Activated CD4-positive, alpha-beta T cell treated with anti-CD3 and anti-CD28 coated beads, Interleukin-2, Interleukin-6, amounts not matched to agents 100 ng/mL and 50 ng/mL, durations not matched to agents 16 hours and 8 hours (primary cell): ENCODE measurements around the gene BARX2.

Source experiments
- DNase-seq: peaks from one replicate; pipeline ENCODE4 v3.0.0-alpha.2; 2020

BARX2 gene

DNA sequence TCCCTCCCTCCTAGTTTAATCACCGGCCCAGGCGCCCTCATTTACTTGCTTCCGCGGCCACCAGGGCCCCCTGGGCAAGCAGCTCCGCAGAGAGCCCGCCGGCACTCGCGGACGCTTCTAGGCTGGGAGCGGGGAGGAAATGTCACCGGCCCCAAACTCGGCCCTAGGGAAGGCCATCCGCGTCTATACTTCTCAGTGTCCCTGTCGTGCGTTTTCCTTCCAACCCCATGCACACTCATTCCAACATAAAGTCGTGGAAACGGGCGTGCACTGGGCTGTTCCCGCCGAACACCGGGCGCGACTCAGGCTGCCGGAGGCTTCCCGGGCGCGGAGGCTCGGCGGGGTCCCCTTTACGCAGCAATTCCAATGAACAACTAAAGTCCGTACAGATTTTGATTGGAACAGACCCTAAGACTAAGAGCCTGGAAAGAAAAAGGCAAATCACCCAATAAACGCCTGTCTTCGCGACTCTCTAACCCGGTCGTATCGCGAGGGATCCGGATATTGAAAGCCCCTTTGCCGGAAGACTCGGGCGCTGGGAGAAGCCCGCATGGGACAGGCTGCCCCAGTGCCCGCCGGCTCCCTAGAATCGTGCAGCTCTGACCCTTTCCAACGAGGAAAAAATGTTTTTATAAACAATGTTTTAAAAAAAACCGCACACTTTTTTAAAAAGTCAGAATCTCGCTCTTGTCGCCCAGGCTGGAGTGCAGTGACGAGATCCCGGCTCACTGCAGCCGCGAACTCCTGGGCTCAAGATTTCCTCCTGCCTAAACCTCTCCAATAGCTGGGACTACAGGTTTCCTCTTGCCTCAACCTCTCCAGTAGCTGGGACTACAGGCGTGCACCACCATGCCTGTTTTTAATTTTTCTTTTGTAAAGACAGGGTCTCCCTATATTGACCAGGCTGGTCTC lies 1.3 kb upstream of the BARX2 start:
- no peak for DNase-seq

DNA sequence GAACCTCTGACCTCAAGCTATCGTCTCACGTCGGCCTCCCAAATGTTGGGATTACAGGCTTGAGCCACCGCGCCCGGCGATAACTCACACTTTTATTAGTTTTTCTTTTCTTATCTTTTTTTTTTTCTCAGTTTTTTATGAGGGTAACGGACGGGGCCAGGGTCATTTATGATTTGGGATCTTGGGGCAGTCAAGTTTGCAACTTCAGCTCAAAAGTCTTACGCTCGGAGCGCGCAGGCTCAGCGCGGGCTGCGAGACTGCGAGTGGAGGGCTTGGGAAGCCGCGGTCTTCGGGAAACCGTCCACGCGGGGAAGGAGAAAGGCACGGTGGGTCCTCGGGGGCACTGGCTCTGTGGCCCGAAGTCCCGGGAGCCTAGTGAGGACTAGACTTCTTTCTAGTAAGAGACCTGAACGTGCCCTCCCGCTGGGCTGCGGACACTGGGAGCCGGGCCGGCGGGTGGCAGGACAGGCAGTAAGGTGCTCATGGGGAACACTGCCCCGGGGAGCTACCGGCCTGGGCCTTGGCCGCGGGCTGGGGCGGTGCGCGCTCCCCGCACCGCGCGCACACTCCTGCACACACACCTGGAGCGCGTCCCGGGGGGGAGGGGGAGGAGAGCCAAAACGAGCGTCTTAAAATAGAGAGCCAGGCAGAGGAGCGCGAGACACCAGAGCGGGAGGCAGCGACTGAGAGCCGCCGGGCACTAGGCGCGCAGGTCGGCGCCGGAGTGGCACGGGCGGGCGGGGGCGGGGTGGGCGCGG lies 476 bp upstream of the BARX2 start:
- peak; percentile 27 for DNase-seq

DNA sequence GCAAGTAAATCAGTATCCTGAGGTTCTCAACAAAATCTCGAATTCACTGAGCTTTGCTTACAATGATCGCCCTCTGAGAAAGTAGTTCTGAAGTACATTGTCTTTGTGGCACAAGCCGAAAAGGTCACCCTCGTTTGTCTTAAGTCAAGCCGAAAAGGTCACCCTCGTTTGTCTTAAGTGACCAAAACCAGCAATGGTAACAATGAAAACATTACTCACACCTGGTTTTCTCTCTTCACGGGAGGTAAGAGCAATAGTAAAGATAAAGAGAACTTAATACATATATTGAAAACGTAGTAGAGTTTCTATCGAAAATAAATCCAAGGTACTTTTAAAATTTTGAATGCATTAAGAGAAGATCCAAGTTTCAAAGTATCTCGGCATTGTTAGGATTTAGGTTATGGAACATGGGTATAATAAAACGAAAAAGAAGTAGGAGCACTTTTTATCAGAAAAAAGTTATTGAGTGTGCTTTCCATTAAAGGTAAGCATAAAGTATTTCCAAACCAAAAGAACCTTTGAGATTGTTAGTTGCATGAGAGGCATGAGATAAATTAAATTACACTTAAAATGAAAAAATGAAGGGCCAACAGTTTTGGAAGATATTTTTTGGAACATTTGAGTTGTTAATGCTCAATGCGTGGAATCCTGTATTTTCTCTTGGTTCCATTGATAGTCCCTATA lies 1.2 kb downstream of the BARX2 start:
- no peak for DNase-seq

DNA sequence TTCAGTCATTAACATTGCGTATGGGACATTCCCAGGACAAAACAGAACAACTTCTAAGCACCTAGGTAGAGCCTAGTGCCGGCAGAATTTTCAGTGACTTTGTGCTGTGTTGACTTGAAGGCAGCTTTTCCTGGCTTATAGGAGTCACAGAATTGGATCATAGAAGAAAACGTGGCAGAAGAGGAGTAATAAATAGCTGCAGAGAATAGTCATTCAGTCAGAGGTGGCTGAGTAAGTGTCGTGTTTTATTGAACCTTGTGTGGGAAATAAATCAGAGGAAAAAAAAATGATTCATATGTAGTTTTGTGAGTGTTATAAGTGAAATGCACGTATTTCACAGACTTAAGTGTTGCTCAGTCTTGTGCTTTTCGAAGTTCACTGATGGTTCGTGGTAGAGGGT lies 2.1 kb downstream of the BARX2 start:
- no peak for DNase-seq

DNA sequence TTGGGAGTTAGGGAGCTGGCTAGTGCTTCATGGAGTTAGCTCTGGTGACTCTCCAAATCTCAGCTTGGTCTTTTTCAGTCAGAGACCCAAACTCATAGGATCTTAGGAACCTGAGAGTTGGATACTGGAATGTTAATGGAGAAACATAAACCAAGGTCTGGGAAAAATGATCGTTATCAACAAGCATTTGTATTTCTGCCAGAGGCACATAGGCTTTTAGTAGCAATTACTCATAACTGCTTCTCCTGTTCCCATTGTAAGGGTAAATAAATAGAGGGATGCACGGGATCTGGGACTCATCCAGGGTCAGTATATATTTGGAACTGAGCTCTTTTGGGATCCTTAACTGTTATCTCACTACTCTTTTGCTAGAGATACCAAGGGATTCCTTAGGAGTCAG lies 4.8 kb downstream of the BARX2 start:
- DNase-seq, result no peak

DNA sequence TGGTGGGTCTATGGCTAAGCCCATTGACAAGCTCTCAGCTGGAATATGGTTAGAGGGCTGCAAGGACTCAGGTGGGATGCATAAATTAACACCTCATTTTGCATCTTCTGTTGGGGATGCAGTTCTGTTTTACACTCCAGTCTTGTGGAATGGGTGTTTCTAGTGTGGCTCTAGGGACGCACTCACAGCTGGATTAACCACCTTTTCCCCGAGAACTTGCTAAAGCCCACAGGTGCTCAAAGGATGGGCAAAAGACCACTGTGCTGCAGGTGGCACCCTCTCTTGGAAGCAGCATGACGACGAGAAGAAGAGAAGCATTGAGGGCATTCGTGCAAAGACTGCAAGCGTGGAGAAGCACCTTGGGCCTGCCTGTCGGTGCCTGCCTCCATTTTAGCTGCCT lies 6.9 kb downstream of the BARX2 start:
- no peak for DNase-seq

DNA sequence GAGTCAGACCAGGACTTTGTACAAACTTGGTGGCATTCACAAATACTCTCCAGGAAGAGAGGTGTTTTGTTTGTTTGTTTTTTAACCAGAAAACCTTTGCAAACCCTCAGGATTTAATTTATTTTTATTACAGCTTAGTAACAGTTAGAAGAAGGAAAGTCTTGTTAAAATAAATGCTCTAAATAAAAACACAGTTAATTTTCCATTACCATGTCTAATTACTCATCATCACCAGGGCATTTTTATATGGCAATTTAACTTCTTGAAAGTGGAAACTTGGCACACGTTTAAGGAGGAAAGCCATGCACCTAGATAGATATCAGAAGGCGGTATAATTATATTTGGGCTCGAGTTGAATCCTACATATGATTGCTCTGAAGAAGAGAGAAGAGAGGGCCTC lies 7.4 kb downstream of the BARX2 start:
- no peak for DNase-seq

DNA sequence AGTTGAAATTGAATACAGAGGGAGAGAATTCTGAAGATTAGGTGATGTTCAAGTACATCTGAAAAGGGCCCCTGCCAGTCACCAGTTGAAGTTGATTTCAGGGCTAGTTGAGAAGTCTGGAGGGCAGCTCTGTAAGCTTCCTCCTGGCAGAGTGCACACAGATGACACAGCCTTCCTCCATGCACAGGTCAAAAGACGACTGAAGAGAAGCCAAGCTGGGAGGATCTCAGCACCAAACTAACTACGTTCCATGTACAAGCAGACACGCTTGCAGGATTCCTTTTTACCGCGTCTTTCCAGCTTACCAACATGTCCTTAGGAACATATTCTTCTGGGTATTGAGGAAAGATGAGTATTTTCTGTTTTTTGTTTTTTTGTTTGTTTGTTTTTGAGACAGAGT lies 7.9 kb downstream of the BARX2 start:
- DNase-seq, result no peak

DNA sequence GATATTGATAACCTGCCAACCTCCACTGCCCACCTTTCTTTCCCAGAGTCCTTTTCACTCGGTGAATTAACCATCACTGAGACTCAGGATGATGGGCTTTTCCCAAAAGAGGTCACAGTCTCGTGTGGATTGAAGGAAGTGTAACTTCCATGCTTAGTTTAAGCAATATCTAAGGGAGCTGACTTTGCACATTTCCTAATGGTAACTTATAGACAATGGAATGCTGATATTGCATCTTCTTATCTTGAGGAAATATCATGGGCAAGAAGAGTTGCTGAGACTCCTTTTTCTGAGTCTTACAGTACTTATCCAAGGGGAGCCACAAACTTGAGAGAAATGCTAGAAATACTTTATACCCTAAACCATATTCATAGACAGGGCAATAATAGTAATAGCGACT lies 8.8 kb downstream of the BARX2 start:
- no peak for DNase-seq

DNA sequence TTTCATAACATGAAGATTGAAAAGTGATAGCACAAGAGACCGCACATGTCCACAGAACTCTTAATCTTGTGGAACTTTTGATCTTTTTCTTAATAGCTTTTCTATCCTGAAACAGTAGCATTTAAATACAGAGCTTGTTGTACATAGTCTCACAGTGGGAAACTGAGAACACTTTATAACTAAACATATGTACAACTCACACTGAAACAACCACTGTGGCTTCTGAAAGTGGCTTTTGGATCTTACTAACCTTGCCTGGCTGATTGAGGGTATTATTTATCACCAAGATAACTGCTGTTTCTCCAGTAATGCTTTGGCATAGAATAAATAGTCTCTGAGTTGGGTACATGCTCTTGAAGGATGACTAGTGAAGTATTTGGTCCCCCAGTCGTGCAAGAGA lies 10.2 kb downstream of the BARX2 start:
- DNase-seq, result no peak

DNA sequence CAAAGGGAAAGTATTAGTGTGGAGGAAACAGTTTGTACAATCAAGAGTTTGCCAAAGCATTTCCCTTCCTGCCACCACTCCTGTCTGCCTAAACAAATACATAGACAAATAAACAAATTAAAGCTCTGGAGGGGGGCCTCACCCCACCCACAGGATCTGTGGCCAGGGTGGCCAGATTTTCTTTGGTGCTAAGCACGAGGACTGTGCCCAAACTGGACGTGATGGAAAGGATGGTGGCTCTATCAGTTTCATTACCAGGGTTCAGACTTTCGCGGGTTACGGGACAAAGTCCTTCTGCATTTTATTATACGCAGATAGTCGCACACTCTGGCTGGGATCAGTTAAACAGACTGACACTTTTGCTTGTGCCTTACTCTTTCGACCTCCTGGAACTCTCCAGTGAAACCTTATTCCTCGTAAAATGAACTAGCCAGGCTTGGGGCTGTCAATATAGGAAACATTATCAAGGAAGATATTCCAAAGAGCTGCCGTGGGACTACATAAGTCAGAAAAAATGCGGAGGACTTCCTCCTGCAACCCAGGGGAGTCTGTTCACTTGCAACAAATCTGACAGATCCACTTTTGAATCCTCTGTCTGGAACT lies 11.2 kb downstream of the BARX2 start:
- no peak for DNase-seq

DNA sequence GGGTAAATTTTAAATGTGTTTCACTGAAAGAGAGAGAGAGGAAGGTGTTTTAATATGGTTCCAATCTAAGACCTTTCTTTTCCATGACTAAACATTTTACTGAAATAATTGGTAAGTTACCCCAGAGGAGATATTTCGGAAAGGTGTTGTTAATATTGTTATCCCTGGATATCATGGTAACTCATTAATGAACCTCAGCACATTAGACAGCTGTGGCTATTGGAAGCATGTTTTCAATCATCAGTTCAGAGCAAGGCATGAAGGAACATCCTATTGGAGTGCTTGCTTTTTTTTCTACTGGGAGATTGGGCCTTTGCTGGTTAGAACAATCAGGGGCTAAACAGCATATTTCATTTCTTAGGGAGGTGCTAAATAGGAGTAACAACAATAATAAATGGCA lies 11.8 kb downstream of the BARX2 start:
- no peak for DNase-seq

DNA sequence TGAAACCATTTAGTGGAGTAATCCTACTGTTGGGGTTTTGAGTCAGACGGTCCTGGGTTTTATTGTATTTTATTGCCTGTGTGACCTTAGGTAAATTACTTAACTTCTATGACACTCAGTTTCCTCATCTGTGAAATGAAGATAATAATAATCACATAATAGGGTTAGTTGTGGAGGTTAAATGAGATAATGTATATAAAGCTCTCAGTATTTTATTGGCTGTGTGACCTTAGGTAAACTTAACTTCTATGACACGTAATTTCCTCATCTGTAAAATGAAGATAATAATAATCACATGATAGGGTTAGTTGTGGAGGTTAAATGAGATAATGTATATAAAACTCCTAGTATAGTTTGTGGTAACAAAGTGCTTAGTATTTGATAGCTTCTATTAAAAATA lies 13.2 kb downstream of the BARX2 start:
- no peak for DNase-seq

DNA sequence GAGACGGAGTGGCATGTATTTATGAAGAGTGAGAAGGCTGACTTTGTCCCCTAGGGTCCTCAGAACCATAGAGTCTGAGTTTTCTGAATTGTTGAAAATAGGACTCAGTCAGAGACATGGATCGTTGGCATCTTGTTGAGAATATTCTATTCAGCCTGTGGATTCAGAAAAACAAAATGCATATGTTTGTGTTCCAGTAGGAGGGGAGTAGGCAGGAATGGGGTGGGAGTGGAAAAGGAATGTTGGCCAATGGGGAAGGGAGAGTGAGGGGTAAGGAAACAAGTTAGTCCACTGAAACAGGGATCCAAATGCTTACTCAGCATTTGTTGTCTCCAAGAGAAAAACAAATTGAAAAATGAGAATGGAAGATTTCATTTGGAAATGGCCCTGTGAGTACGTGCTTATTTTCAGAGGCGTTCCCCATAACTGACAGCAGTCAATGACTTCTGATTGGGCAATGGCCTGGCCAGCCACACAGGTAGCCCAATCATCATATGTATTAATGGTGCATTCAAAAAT lies 14.7 kb downstream of the BARX2 start:
- DNase-seq, result no peak

DNA sequence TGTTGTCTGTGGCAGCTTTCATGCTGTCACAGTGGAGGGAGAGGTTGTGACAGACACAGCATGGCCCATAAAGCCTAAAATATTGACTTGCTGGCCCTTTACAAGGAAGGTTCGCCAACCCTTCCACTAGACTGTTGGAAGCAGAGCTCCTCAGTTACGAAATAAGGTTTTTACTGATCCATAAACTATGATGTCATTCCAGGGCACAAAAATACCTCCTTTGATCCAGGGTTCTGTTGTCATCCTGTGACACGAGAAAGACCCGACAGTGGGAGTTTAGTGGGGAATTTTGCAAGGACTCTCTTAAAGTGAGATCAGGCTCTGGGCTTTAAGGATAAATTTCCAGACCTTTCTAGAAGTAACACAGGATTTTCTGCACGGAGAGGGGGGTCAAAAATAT lies 15.7 kb downstream of the BARX2 start:
- DNase-seq, result no peak

DNA sequence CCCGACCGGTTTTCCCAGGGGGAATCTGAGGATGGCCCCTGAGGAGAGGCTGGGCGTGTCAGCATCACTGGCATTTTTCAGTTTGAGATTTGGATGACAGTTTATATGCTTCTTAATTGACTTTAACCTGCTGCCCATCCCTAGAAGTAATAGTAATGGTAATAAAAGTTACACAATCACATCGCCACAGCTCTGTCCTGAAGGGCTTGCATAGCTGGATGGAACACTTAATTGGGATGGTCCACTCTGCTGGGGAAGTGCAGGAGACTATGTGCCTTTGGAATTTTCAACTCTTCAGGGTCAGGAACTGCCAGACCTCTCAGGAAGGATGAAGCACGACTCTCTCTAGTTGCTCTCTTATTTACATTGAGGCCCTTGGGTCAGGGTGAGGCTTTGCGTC lies 16.2 kb downstream of the BARX2 start:
- DNase-seq, result no peak

DNA sequence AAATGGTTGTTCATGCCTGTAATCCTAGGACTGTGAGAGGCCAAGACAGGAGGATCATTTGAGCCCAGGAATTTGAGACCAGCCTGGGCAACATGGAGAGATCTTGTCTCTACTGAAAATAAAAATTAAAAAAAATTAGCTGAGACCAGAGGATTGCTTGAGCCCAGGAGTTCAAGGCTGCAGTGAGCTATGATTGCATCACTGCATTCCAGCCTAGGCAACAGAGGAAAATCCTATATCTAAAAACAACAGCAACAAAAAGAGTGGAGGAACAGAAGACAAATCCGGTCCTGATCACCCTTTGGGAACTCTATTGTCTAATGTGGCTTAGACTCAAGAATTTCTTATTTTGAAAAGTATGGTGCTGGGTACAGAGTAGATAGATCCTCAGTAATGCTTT lies 17.3 kb downstream of the BARX2 start:
- no peak for DNase-seq

DNA sequence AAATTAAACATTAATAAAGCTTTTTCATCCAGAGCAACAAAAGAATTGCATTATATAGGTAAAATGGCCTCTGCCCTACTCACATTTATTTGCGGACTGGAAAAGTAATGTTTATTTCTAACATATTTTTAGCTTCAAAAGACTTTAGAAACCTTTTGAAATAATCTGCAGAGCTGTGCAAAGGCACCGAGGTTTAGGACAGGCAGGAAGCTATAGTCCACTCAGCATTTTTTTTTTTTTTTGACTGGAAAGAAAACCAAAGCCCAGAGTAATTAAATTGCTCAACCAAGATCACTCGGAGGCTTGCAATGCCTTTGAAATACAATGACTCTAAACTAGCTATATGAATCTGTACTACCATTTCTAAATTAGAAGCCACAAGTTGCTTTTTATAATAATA lies 19.1 kb downstream of the BARX2 start:
- no peak for DNase-seq

DNA sequence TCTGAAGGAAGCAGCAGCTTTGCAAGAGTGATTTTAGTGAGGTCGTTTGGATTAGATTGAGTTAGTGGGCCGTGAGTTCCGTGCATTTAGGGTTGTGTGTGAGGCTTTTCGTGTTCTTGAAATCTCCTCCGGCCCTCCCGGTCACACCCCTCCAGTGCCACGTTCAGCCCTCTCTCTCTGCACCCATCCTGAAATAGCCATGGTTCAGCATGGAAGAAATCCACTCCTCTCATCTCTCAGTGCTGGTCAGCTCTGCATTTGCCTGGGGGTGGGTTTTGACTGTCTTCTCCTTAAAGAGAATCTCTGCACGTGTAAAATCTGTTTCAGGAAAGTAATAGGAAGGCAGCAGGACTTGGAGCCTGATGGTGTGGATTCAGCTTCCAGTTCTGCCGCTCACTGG lies 19.8 kb downstream of the BARX2 start:
- DNase-seq, result no peak

DNA sequence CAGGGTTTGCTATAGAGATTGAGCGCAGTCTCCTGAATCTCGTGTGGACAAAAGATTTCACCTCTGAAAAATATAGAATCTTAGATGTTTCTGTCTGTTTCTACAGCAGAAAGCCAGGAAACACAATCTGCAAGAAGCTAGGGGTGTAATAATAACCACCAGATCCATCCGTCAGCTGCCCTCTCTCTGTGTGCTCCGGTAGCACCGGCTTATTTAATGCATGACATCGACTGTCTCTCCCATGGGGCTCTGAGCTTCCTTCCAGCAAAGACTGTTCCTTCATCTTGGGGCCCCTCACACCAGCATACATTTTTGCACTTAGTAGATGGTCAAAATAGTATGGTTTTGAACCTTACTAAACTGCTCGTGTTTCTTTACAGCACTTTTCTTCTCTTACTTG lies 20.2 kb downstream of the BARX2 start:
- no peak for DNase-seq

DNA sequence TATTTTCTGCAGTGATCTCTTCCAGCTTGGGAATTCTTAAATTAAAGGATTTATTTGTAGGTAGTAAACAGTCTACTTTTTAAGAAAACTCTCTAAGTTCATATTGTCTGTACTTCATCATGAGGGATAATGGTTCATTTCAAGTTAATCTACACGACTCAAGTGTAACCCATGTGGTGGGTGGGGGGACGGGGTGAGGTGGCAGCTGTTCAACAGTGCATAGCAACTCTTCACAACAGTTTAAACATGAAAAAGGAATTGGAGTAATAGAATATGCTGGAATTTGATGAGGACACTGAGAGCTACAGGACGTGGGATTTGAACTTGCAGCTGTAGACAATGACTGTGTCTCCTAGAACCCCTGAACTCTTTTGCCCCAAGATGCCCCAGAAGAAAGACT lies 20.8 kb downstream of the BARX2 start:
- no peak for DNase-seq

DNA sequence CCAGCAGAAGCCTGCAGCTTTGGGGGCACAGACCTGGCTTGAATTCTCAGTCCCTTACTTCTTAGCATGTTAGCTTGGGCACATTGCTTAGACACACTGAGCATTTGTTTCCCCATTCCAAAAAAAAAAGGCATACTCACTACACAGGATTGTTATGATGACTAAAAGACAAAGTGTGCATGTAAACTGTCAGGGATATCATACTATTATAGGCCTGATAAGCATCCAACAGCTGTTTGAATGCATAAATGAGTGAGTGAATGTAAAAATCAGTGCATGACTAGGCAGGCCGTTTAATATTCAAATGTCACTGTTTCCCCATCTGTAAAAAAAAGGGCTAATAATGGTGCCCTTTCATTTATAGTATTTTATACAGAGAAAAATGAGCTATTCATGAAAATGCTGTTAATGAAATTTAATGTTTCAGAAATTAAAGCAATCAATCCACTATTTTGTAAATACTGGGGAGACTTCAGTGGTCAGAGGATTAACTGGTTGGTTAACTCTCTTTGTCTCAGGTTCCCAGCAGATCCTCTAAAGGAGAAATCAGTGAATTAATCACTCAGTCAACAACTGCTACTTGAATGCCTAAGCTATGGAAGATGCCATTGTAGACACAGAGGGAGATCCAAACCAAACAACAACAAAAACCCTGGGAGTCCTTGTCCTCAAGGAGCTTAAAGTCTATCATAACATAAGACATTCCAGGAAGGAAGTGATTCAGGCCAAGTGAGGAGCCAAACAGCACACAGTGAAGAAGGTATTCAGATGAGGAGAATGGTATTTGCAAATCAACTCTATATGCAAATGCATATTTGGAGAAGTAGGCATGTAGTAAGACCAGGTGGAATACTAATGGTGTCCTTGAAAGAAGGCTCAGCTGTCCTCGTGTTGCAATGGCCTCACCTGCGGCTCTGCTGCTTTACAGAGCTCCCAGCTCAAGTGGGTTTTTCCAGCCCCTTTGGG lies 26.8 kb downstream of the BARX2 start:
- no peak for DNase-seq
